Epithelial cell of proximal tubule (primary cell): ENCODE data around the gene SLC25A45. TPM values are rescaled to one million over a fixed set of nuclear protein-coding genes. Genes with fewer than 3 reads are reported as not detected.

Source experiments
- DNase-seq: peaks from one replicate; pipeline ENCODE4 v3.0.0-alpha.2; 2011; ENCODE audit warnings: low read depth
- H3K4me3 ChIP-seq: 2 replicates; pipeline ENCODE4 v1.5.1; 2011; ENCODE audit warnings: low read depth, mild to moderate bottlenecking, low read length
- CTCF ChIP-seq: conservative IDR thresholded peaks from 2 replicates; pipeline ENCODE4 v1.5.1; 2012; ENCODE audit warnings: low read depth, mild to moderate bottlenecking, low read length
- total RNA-seq: library from RNA; depleted of rRNA; stranded (reverse); fragments of >200 nt; gene quantifications from 2 replicates; pipeline ENCODE4 v1.2.3, GENCODE V29; 2015

The SLC25A45 gene
- total RNA-seq, 1 donor from 2014 or later = 0.29 TPM

- no peak for DNase-seq
- TF ChIP-seq CTCF = no peak
- no peak overlapping the region for H3K4me3 ChIP-seq
These were observed 28.7 kb upstream of the SLC25A45 start for GRCh38 chr11:65410936-65411680.

GRCh38 chr11:65404638-65405339, 22.3 kb upstream of the SLC25A45 start:
- no peak for DNase-seq
- no peak for TF ChIP-seq CTCF
- H3K4me3 ChIP-seq = no peak overlapping the region

- no peak for TF ChIP-seq CTCF
- no peak overlapping the region for H3K4me3 ChIP-seq
- no peak for DNase-seq
These were observed 21.8 kb upstream of the SLC25A45 start for GRCh38 chr11:65404210-65404609.

- no peak for DNase-seq
- no peak for TF ChIP-seq CTCF
- no peak overlapping the region for H3K4me3 ChIP-seq
These were observed 21.2 kb upstream of the SLC25A45 start for GRCh38 chr11:65403607-65404121.

- H3K4me3 ChIP-seq = no peak overlapping the region
- no peak for DNase-seq
- TF ChIP-seq CTCF = no peak
These were observed 20.3 kb upstream of the SLC25A45 start for GRCh38 chr11:65402790-65403189.

- no peak for DNase-seq
- H3K4me3 ChIP-seq = no peak overlapping the region
- no peak for TF ChIP-seq CTCF
These were observed 19.4 kb upstream of the SLC25A45 start for GRCh38 chr11:65401803-65402248.
